Measurements from ENCODE around the gene NELFA.

DNA sequence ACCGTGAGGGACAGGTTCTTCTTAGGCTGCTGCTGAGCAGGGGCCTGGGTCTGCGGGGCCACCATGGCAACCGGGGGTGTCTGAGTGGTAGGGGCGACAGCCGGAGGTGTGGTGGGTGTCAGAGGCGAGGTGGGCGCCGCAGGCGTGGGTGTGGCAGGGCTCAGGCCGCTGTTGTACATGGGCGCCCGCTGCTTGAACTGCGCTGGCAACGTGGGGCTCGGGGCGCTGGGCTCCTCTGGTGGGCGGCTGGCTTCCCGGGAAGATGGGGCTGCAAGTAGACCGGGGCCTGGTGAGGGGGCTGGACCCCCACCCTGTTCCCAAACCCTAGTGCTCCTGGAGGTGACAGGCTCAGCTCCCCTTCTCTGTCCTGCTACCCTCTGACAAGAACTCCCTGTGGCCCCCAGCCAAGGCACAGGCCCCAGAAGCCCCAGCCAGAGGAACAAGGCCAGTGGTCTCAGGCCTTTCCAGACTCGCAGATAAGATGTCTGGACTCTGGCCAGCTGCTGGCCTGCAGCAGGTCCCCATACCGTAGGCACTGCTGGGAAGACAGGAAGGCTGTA, 24.8 kb downstream of the NELFA start:
- no peak for TF ChIP-seq ZNF366 (tag by site-specific recombination; conservative IDR thresholded peaks at IDR 0.05)
- no peak for TF ChIP-seq ZNF138 (tag by site-specific recombination; IDR thresholded peaks at IDR 0.05; ENCODE audit: borderline replicate concordance)

All from HEK293 (cell line).